ENCODE measurements around the gene PLBD1. TPM values are rescaled to one million over a fixed set of nuclear protein-coding genes. Genes with fewer than 3 reads are reported as not detected.

Gene PLBD1
- total RNA-seq, 2 experiments from 2014 or later, result 0.54 to 0.61 TPM

DNA sequence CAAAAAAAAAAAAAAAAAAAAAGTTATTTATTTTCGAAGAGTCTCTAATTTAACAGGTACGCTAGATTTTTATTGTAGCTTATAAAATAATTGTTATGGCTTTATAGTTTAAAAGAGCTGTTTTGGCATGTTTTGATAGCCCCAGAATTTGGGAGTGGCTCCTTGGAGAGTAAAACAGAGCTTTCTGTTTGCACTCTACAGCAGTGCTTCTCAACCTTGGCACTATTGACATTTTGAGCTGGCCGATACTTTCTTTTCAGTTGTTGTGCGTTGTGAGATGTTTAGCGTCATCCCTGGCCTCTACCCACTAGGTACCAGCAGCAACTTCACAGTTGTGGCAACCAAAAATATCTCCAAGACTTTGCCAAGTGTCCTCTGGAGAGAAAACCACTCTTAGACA, 30.6 kb downstream of the PLBD1 start:
- Histone ChIP-seq H2AFZ (ENCODE audit: low read length) (peak overlapping the region; percentile 35; the same call in 1 of the 2 replicates), H4K20me1 (ENCODE audit: insufficient read depth, low read length) (no peaks in the 10 kb centered on the region), H3K4me2 (ENCODE audit: low read length) (no peak overlapping the region), H3K9me2 (ENCODE audit: insufficient read depth, low read length) (no peaks in the 10 kb centered on the region), H3K4me3 (ENCODE audit: low read depth, low read length, poor library complexity, severe bottlenecking) (no peak overlapping the region), H3K36me3 (ENCODE audit: insufficient read depth, low read length) (no peaks in the 10 kb centered on the region), H3K79me2 (ENCODE audit: insufficient read depth, low read depth, low read length) (no peaks in the 10 kb centered on the region), H3K27ac (ENCODE audit: low read depth, low read length, poor library complexity, severe bottlenecking) (no peak overlapping the region), H3K9me3 (ENCODE audit: low read length) (no peaks in the 10 kb centered on the region), H3K4me1 (ENCODE audit: insufficient read depth, low read length, poor library complexity, severe bottlenecking) (peaks cover 7% of the 10 kb centered on the region)
- POLR2A ChIA-PET, result interaction anchor here (0.7 to 1.2 kb wide), 4 partner anchors 24 to 196 kb away, joined by 3 to 5 read pairs (median 4); no protein-coding TSS in a partner anchor
- TF ChIP-seq EZH2phosphoT487 (IDR thresholded peaks at IDR 0.05; ENCODE audit: borderline replicate concordance, low read depth, low read length), result no peak
- TF ChIP-seq, protein P1, sequence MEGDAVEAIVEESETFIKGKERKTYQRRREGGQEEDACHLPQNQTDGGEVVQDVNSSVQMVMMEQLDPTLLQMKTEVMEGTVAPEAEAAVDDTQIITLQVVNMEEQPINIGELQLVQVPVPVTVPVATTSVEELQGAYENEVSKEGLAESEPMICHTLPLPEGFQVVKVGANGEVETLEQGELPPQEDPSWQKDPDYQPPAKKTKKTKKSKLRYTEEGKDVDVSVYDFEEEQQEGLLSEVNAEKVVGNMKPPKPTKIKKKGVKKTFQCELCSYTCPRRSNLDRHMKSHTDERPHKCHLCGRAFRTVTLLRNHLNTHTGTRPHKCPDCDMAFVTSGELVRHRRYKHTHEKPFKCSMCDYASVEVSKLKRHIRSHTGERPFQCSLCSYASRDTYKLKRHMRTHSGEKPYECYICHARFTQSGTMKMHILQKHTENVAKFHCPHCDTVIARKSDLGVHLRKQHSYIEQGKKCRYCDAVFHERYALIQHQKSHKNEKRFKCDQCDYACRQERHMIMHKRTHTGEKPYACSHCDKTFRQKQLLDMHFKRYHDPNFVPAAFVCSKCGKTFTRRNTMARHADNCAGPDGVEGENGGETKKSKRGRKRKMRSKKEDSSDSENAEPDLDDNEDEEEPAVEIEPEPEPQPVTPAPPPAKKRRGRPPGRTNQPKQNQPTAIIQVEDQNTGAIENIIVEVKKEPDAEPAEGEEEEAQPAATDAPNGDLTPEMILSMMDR (conservative IDR thresholded peaks at IDR 0.05; ENCODE audit: low read length), result no peak
- CTCF ChIA-PET (ENCODE audit: unreplicated experiment), result no interaction called here
- BruUV-seq (replicated peaks), result no TSS peak
- intact Hi-C loops (cut with micrococcal nuclease; ENCODE audit: unreplicated experiment), result no loop called here
- DNase-seq (ENCODE audit: low spot score), result no peak

DNA sequence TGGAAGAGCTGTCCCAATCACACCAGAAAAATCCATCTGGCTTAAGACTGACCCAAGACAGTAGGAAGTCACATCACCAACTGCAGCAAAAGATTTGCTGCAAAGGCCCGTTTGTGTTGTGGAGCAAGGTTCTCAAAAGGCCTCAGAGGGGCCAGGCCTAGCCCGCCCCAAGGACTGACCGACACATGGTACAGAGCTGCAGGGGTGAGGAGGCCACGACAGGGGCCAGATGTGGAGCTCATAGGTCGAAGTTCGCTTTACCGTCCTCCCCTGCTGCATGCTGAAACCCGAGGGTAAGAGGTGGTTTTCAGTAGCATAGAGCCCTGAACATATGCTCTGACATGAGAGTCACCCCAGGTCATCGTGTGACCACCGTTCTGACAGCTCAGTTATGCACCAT, 35.5 kb downstream of the PLBD1 start:
- H3K79me2 ChIP-seq (ENCODE audit: insufficient read depth, low read depth, low read length), result no peaks in the 10 kb centered on the region
- H3K4me1 ChIP-seq (ENCODE audit: insufficient read depth, low read length, poor library complexity, severe bottlenecking), result no peaks in the 10 kb centered on the region
- no peak overlapping the region for H2AFZ ChIP-seq (ENCODE audit: low read length)
- CTCF ChIA-PET (ENCODE audit: unreplicated experiment), result no interaction called here
- POLR2A ChIA-PET, result interaction anchor here (1.7 kb wide), 1 partner anchor 10 kb away, joined by 4 read pairs; no protein-coding TSS in a partner anchor
- no peak overlapping the region for H3K4me3 ChIP-seq (ENCODE audit: low read depth, low read length, poor library complexity, severe bottlenecking)
- H3K9me2 ChIP-seq (ENCODE audit: insufficient read depth, low read length), result no peaks in the 10 kb centered on the region
- H3K36me3 ChIP-seq (ENCODE audit: insufficient read depth, low read length), result no peaks in the 10 kb centered on the region
- H3K4me2 ChIP-seq (ENCODE audit: low read length), result no peak overlapping the region
- BruUV-seq (replicated peaks), result no TSS peak
- DNase-seq (ENCODE audit: low spot score), result no peak
- TF ChIP-seq, protein P1 (conservative IDR thresholded peaks at IDR 0.05; ENCODE audit: low read length), result no peak
- no peak for TF ChIP-seq EZH2phosphoT487 (IDR thresholded peaks at IDR 0.05; ENCODE audit: borderline replicate concordance, low read depth, low read length)
- intact Hi-C loops (cut with micrococcal nuclease; ENCODE audit: unreplicated experiment), result no loop called here
- H3K27ac ChIP-seq (ENCODE audit: low read depth, low read length, poor library complexity, severe bottlenecking), result no peak overlapping the region
- no peaks in the 10 kb centered on the region for H3K9me3 ChIP-seq (ENCODE audit: low read length)
- H4K20me1 ChIP-seq (ENCODE audit: insufficient read depth, low read length), result no peaks in the 10 kb centered on the region

DNA sequence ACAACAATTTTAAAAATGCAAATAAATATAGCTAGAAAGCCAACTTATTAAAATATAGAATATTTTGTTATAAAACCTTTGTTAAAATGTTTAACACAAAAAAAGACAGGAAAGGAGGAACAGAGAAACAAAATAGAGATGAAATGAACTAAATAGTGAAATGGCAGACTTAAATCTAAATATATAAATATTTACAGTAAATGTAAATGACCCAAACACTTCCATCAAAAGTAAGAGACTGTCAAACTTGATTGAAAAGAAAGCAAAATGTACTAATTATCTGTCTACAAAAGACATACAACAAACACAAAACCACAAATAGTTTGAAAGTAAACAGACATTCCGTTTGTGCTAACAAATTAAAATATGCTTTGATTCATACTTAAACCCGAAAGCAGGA, 41.7 kb downstream of the PLBD1 start:
- Histone ChIP-seq H3K27ac (ENCODE audit: low read depth, low read length, poor library complexity, severe bottlenecking) (no peak overlapping the region), H3K4me2 (ENCODE audit: low read length) (no peak overlapping the region), H3K4me3 (ENCODE audit: low read depth, low read length, poor library complexity, severe bottlenecking) (no peak overlapping the region), H3K36me3 (ENCODE audit: insufficient read depth, low read length) (no peaks in the 10 kb centered on the region), H2AFZ (ENCODE audit: low read length) (no peak overlapping the region), H4K20me1 (ENCODE audit: insufficient read depth, low read length) (no peaks in the 10 kb centered on the region), H3K79me2 (ENCODE audit: insufficient read depth, low read depth, low read length) (no peaks in the 10 kb centered on the region), H3K9me2 (ENCODE audit: insufficient read depth, low read length) (no peaks in the 10 kb centered on the region), H3K4me1 (ENCODE audit: insufficient read depth, low read length, poor library complexity, severe bottlenecking) (no peaks in the 10 kb centered on the region), H3K9me3 (ENCODE audit: low read length) (peaks cover 31% of the 10 kb centered on the region)
- TF ChIP-seq EZH2phosphoT487 (IDR thresholded peaks at IDR 0.05; ENCODE audit: borderline replicate concordance, low read depth, low read length), result no peak
- TF ChIP-seq, protein P1 (conservative IDR thresholded peaks at IDR 0.05; ENCODE audit: low read length), result no peak
- intact Hi-C loops (cut with micrococcal nuclease; ENCODE audit: unreplicated experiment), result no loop called here
- ChIA-PET POLR2A (interaction anchor here (0.8 kb wide), 1 partner anchor 32 kb away, joined by 3 read pairs; no protein-coding TSS in a partner anchor), CTCF (ENCODE audit: unreplicated experiment) (no interaction called here)
- no TSS peak for BruUV-seq (replicated peaks)
- DNase-seq (ENCODE audit: low spot score), result no peak
